H1 (cell line): Measurements from ENCODE around the gene MAP6. TPM values are rescaled to one million over a fixed set of nuclear protein-coding genes. Genes with fewer than 3 reads are reported as not detected.

Experiments
- CTCF ChIA-PET: fragments of 300-600 bp; sonication (Branson Sonifier 250); formaldehyde crosslinking; loops from one replicate; lab custom pipeline; 2021; ENCODE audit not compliant: partially characterized antibody; lab: Charles Lee
- POLR2A ChIA-PET: fragments of 300-600 bp; sonication (Branson Sonifier 250); formaldehyde crosslinking; loops from one replicate; lab custom pipeline; 2021; ENCODE audit warnings: inconsistent platforms; ENCODE audit not compliant: partially characterized antibody; lab: Charles Lee
- DNase-seq, 2 experiments: peaks; one replicate each; pipeline versions ENCODE4 v3.0.0 to v3.0.0-alpha.2; 2010 to 2022; ENCODE audit warnings: low spot score in 2 of 2, low read depth in 1 of 2, mixed read lengths in 1 of 2
- FAIRE-seq: peaks from 2 replicates; lab custom pipeline; 2011; peaks lifted over from hg19 to GRCh38; lab: Jason Lieb, UNC
- H2AFZ ChIP-seq: 2 replicates; pipeline ENCODE4 v1.8.1; 2012; ENCODE audit warnings: low read length, inconsistent platforms
- H2AK5ac ChIP-seq: 2 replicates; pipeline ENCODE4 v1.6.1; 2013; ENCODE audit warnings: low read depth, low read length
- H2BK120ac ChIP-seq: replicated peaks from 2 replicates; pipeline ENCODE3; 2013; ENCODE audit warnings: low read depth, low read length, inconsistent platforms
- H2BK12ac ChIP-seq: 2 replicates; pipeline ENCODE4 v1.6.1; 2013; ENCODE audit warnings: low read depth, low read length
- H2BK15ac ChIP-seq: 2 replicates; pipeline ENCODE4 v1.6.1; 2013; ENCODE audit warnings: low read length
- H2BK20ac ChIP-seq: 2 replicates; pipeline ENCODE4 v1.6.1; 2013; ENCODE audit warnings: low read length
- H2BK5ac ChIP-seq: 2 replicates; pipeline ENCODE4 v1.6.1; 2013; ENCODE audit warnings: low read depth, low read length
- H3K14ac ChIP-seq: 2 replicates; pipeline ENCODE4 v1.6.1; 2013; ENCODE audit warnings: inconsistent platforms; ENCODE audit not compliant: insufficient read length
- H3K18ac ChIP-seq: 2 replicates; pipeline ENCODE4 v1.6.1; 2013; ENCODE audit warnings: low read length; ENCODE audit errors: extremely low read depth
- H3K23ac ChIP-seq: 2 replicates; pipeline ENCODE4 v1.6.1; 2013; ENCODE audit warnings: inconsistent platforms; ENCODE audit not compliant: insufficient read length
- H3K23me2 ChIP-seq: 2 replicates; pipeline ENCODE4 v1.6.1; 2013; ENCODE audit warnings: low read depth, low read length
- H3K27ac ChIP-seq: 2 replicates; pipeline ENCODE4 v1.6.1; 2011; ENCODE audit warnings: low read depth, low read length, inconsistent platforms
- H3K27me3 ChIP-seq, 4 experiments: replicated peaks in 1 of 4; 1 replicate in 1 of 4; 2 replicates in 3 of 4; pipeline versions ENCODE4 v1.6.1 to v1.8.1; 2011 to 2013; ENCODE audit warnings: low read length in 3 of 4, mild to moderate bottlenecking in 3 of 4, inconsistent platforms in 2 of 4, mixed read lengths in 2 of 4, moderate library complexity in 1 of 4; ENCODE audit not compliant: control insufficient read depth in 3 of 4, insufficient read depth in 3 of 4; ENCODE audit errors: extremely low read depth in 1 of 4
- H3K36me3 ChIP-seq, 4 experiments: 2 replicates each; pipeline versions ENCODE4 v1.6.1 to v1.8.1; 2011 to 2013; ENCODE audit warnings: mild to moderate bottlenecking in 4 of 4, low read length in 3 of 4, moderate library complexity in 2 of 4, control low read depth in 1 of 4, inconsistent platforms in 1 of 4; ENCODE audit not compliant: insufficient read depth in 4 of 4, control insufficient read depth in 2 of 4
- H3K4ac ChIP-seq: replicated peaks from 2 replicates; pipeline ENCODE3; 2013; ENCODE audit warnings: low read length, low read depth, mixed read lengths, inconsistent platforms; ENCODE audit not compliant: insufficient read length
- H3K4me1 ChIP-seq, 4 experiments: replicated peaks in 1 of 4; 1 replicate in 1 of 4; 2 replicates in 3 of 4; pipeline versions ENCODE4 v1.6.1 to v1.8.1; 2011 to 2013; ENCODE audit warnings: low read length in 3 of 4, inconsistent platforms in 2 of 4, mixed read lengths in 1 of 4; ENCODE audit not compliant: insufficient read depth in 4 of 4, control insufficient read depth in 3 of 4
- H3K4me2 ChIP-seq, 2 experiments: 2 replicates each; pipeline versions ENCODE4 v1.6.1 to v1.8.1; 2011 to 2013; ENCODE audit warnings: low read depth in 2 of 2, low read length in 2 of 2, control low read depth in 1 of 2, inconsistent platforms in 1 of 2, mild to moderate bottlenecking in 1 of 2; ENCODE audit not compliant: insufficient read depth in 1 of 2
- H3K4me3 ChIP-seq, 4 experiments: fragments of 200-600, 300-600 bp in 1 of 4; sonication (generic), shearing (Covaris generic), sonication (Bioruptor Twin) in 1 of 4; 2 replicates each; pipeline versions ENCODE4 v1.5.1 to v1.8.1; 2011 to 2016; ENCODE audit warnings: low read length in 4 of 4, low read depth in 3 of 4, control low read depth in 2 of 4, inconsistent platforms in 2 of 4, mild to moderate bottlenecking in 2 of 4, mixed read lengths in 1 of 4, moderate library complexity in 1 of 4; ENCODE audit not compliant: insufficient read depth in 2 of 4; ENCODE audit errors: extremely low read depth in 1 of 4
- H3K56ac ChIP-seq: replicated peaks from 2 replicates; pipeline ENCODE3; 2013; ENCODE audit warnings: low read depth, mild to moderate bottlenecking, mixed read lengths, low read length, inconsistent platforms; ENCODE audit not compliant: insufficient read length
- H3K79me1 ChIP-seq: 2 replicates; pipeline ENCODE4 v1.6.1; 2013; ENCODE audit warnings: low read depth, low read length, control low read depth
- H3K79me2 ChIP-seq, 2 experiments: 2 replicates each; pipeline versions ENCODE4 v1.6.1 to v1.8.1; 2012 to 2013; ENCODE audit warnings: low read length in 2 of 2, mild to moderate bottlenecking in 2 of 2, inconsistent platforms in 1 of 2; ENCODE audit not compliant: insufficient read depth in 2 of 2, control insufficient read depth in 1 of 2
- H3K9ac ChIP-seq, 4 experiments: replicated peaks in 1 of 4; 1 replicate in 1 of 4; 2 replicates in 3 of 4; pipeline versions ENCODE4 v1.6.1 to v1.8.1; 2011 to 2013; ENCODE audit warnings: low read depth in 3 of 4, low read length in 3 of 4, control low read depth in 2 of 4, mild to moderate bottlenecking in 2 of 4, moderate library complexity in 2 of 4, inconsistent platforms in 1 of 4; ENCODE audit errors: extremely low read depth in 1 of 4
- H3K9me3 ChIP-seq, 2 experiments: 2 replicates each; pipeline versions ENCODE4 v1.6.1 to v1.8.1; 2012 to 2013; ENCODE audit warnings: mild to moderate bottlenecking in 2 of 2, moderate library complexity in 2 of 2, control low read depth in 1 of 2, inconsistent platforms in 1 of 2, low read depth in 1 of 2, low read length in 1 of 2, mixed read lengths in 1 of 2; ENCODE audit not compliant: insufficient read depth in 2 of 2
- H4K20me1 ChIP-seq, 2 experiments: replicated peaks in 1 of 2; 2 replicates each; pipeline versions ENCODE3 to v1.8.1; 2011 to 2013; ENCODE audit warnings: inconsistent platforms in 2 of 2, low read length in 2 of 2, mild to moderate bottlenecking in 1 of 2; ENCODE audit not compliant: insufficient read depth in 2 of 2, control insufficient read depth in 1 of 2
- H4K5ac ChIP-seq: 2 replicates; pipeline ENCODE4 v1.6.1; 2013; ENCODE audit warnings: low read length, low read depth, mixed read lengths, inconsistent platforms; ENCODE audit not compliant: insufficient read length
- H4K8ac ChIP-seq: 2 replicates; pipeline ENCODE4 v1.8.0; 2013; ENCODE audit warnings: mild to moderate bottlenecking, moderate library complexity, low read length, inconsistent platforms; ENCODE audit not compliant: insufficient read depth; ENCODE audit errors: extremely low read depth
- H4K91ac ChIP-seq: replicated peaks from 2 replicates; pipeline ENCODE3; 2013; ENCODE audit warnings: low read length, mixed read lengths, inconsistent platforms; ENCODE audit not compliant: insufficient read length
- ASH2L ChIP-seq: fragments of 200-600, 300-600 bp; sonication (generic); IDR thresholded peaks from one replicate; pipeline ENCODE4 v1.7.1; 2017; ENCODE audit warnings: low read length
- BACH1 ChIP-seq: IDR thresholded peaks from 2 replicates; pipeline ENCODE4 v1.6.1; 2012; ENCODE audit warnings: low read length, improper control_type of control experiment
- CREB1 ChIP-seq: IDR thresholded peaks from 2 replicates; pipeline ENCODE4 v1.6.1; 2012; ENCODE audit warnings: inconsistent platforms
- EZH2 ChIP-seq: fragments of 200-600 bp; sonication (generic); IDR thresholded peaks from 2 replicates; pipeline ENCODE4 v1.7.1; 2012; ENCODE audit warnings: low read depth, mild to moderate bottlenecking, moderate library complexity, low read length, inconsistent platforms; ENCODE audit not compliant: severe bottlenecking
- HDAC6 ChIP-seq: IDR thresholded peaks from one replicate; pipeline ENCODE4 v1.7.1; 2012; ENCODE audit warnings: low read depth, mild to moderate bottlenecking, inconsistent platforms, low read length, moderate library complexity
- NANOG ChIP-seq: IDR thresholded peaks from 2 replicates; pipeline ENCODE4 v1.6.1; 2011; ENCODE audit warnings: low read length, low read depth, mild to moderate bottlenecking, inconsistent platforms; ENCODE audit not compliant: insufficient read depth, poor library complexity, severe bottlenecking
- RNF2 ChIP-seq: fragments of 200-900, 300-1000 bp; sonication (generic); IDR thresholded peaks from 2 replicates; pipeline ENCODE4 v1.7.1; 2016; ENCODE audit warnings: borderline replicate concordance, low read depth, mild to moderate bottlenecking, antibody characterized with exemption, low read length; ENCODE audit not compliant: poor library complexity, severe bottlenecking; ENCODE audit errors: missing control alignments
- SIRT6 ChIP-seq: IDR thresholded peaks from one replicate; pipeline ENCODE4 v1.7.1; 2012; ENCODE audit warnings: low read length, inconsistent platforms
- SP2 ChIP-seq: IDR thresholded peaks from 2 replicates; pipeline ENCODE4 v1.6.1; 2012; ENCODE audit warnings: mild to moderate bottlenecking, low read length, inconsistent platforms
- TAF1 ChIP-seq: IDR thresholded peaks from 2 replicates; pipeline ENCODE4 v1.6.1; 2011; ENCODE audit warnings: mild to moderate bottlenecking, low read depth, low read length
- TAF7 ChIP-seq: optimal IDR thresholded peaks from 2 replicates; pipeline ENCODE3; 2011; ENCODE audit warnings: low read depth, mild to moderate bottlenecking, inconsistent platforms, low read length, moderate library complexity, borderline replicate concordance
- TBP ChIP-seq: IDR thresholded peaks from 2 replicates; pipeline ENCODE4 v1.6.1; 2011; ENCODE audit warnings: low read depth, low read length, improper control_type of control experiment
- USF2 ChIP-seq: IDR thresholded peaks from 2 replicates; pipeline ENCODE4 v1.6.1; 2011; ENCODE audit warnings: low read length, improper control_type of control experiment
- ZNF274 ChIP-seq: IDR thresholded peaks from 2 replicates; pipeline ENCODE4 v1.7.0; 2012; ENCODE audit warnings: low read length, borderline replicate concordance; ENCODE audit errors: extremely low read depth
- WGBS, 2 experiments: shearing (Covaris generic) in 1 of 2; methylation state at CpG; one replicate each; pipeline versions ENCODE4 v1.1.6 to v1.1.7; 2013 to 2015; ENCODE audit warnings: low lambda C conversion rate in 2 of 2, mixed read lengths in 2 of 2, inconsistent platforms in 1 of 2, low coverage in 1 of 2, missing lambda C conversion rate in 1 of 2; ENCODE audit not compliant: insufficient replicate concordance in 2 of 2, insufficient coverage in 1 of 2, insufficient read length in 1 of 2; ENCODE audit errors: extremely low coverage in 1 of 2, missing lambda C conversion rate in 1 of 2; 5-methylcytosine and 5-hydroxymethylcytosine counted together
- polyA plus RNA-seq, 7 experiments: library from polyadenylated mRNA; depleted of rRNA in 3 of 7; stranded (reverse) in 5 of 7; unstranded in 2 of 7; fragments of >200 nt in 5 of 7; fragments of 200-250 nt in 2 of 7; gene quantifications; 1 replicate in 5 of 7; 2 replicates in 1 of 7; 4 replicates in 1 of 7; pipeline versions ENCODE4 v1.2.1 to v1.2.3, GENCODE V29; 2011 to 2013; ENCODE audit warnings: missing spikeins in 2 of 7, mixed read lengths in 2 of 7
- total RNA-seq: library from RNA; stranded (reverse); fragmentation: NEBNext Ultra II Directional; extraction: Animal tissue kit (Norgen Biotek cat#: 25700); gene quantifications from 2 replicates; pipeline ENCODE4 v1.2.1, GENCODE V29; 2021

Gene MAP6
- total and polyA plus RNA-seq, 2 of the 8 experiments (the other 6 are each of a cell fraction or from before 2014, with no cell fraction given): 0.54 to 0.89 TPM

- Histone ChIP-seq H3K23ac (no peak overlapping the region), H3K4me1 (no peaks in the 10 kb centered on the region), H3K23me2 (no peaks in the 10 kb centered on the region; the same call in 1 of the 2 replicates), H3K36me3 (no peaks in the 10 kb centered on the region), H4K20me1 (no peaks in the 10 kb centered on the region), H3K79me2 (no peaks in the 10 kb centered on the region), H2AK5ac (no peak overlapping the region), H2AFZ (no peak overlapping the region), H3K56ac (no peak overlapping the region), H3K18ac (no peak overlapping the region), H3K27ac (no peak overlapping the region), H3K14ac (no peak overlapping the region), H2BK20ac (no peak overlapping the region), H3K4me3 (no peak overlapping the region), H4K8ac (no peak overlapping the region), H3K79me1 (no peaks in the 10 kb centered on the region), H2BK120ac (no peak overlapping the region), H4K5ac (no peak overlapping the region), H3K9ac (no peak overlapping the region), H4K91ac (no peak overlapping the region), H3K4ac (no peak overlapping the region), H3K27me3 (no peaks in the 10 kb centered on the region), H2BK12ac (no peak overlapping the region), H3K9me3 (no peaks in the 10 kb centered on the region), H2BK15ac (no peak overlapping the region), H2BK5ac (no peak overlapping the region), H3K4me2 (no peak overlapping the region)
- ChIA-PET CTCF (interaction anchor here (0.5 to 9.3 kb wide), 7 partner anchors 8 to 117 kb away, joined by 3 to 74 read pairs (median 4); no protein-coding TSS in a partner anchor), POLR2A (interaction anchor here (1.1 to 35.1 kb wide), 2 partner anchors 9 to 30 kb away, joined by 3 to 1120 read pairs; partner anchors contain the start of gene SERPINH1)
- DNase-seq (no peak), FAIRE-seq (no peak)
- 47% methylated on average over 2 of the region's 2 CpGs; no CpG with 5 or more reads in 1 of the 2 experiments for WGBS, 2 experiments
- TF ChIP-seq CREB1: no peak
- TF ChIP-seq EZH2: no peak
- no peak for TF ChIP-seq TAF7
- TF ChIP-seq HDAC6: no peak
- TF ChIP-seq BACH1: no peak
- no peak for TF ChIP-seq SP2
- TF ChIP-seq ZNF274: no peak
- TF ChIP-seq TBP: no peak
- TF ChIP-seq ASH2L: no peak
- TF ChIP-seq SIRT6: no peak
- no peak for TF ChIP-seq RNF2
- no peak for TF ChIP-seq USF2
- TF ChIP-seq TAF1: no peak
- TF ChIP-seq NANOG: no peak
Observed at GRCh38 chr11:75592715-75593114, 76.1 kb downstream of the MAP6 start.
